NOMO-1 treated with dmso at 0.1 percent for 144 hours (cell line): Measurements from ENCODE around the gene ADH1C.
"Not testable (repeated sequence)": the region's sequence is repeated elsewhere in the genome, so short reads cannot be mapped to it uniquely, and the experiment has no call there.

Experiments used
- DNase-seq: peaks from one replicate; lab custom pipeline; 2025; ENCODE audit not compliant: unreplicated experiment; lab: John Stamatoyannopoulos, UW

ADH1C gene

GRCh38 chr4:99359480-99360204 lies 7.1 kb upstream of the ADH1C start:
- no peak for DNase-seq

DNA sequence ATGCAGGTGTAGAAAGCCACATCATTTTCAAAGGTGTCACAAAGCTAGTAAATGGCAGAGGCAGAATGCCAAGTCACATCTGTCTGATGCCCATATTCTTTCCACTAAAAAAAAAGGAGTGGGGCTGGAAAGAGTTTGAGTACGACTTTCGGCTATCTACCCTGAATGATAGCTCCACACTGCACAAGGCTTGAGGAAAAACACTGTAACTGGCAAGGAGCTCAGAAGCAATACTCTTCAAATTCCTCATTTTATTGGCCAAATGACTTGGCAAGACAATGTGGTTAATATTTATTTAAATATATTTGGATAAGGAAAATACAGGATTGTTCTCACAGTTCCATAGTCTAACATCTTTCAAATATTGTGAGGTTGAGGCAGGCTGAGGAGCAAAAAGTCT lies 5.4 kb upstream of the ADH1C start:
- no peak for DNase-seq

DNA sequence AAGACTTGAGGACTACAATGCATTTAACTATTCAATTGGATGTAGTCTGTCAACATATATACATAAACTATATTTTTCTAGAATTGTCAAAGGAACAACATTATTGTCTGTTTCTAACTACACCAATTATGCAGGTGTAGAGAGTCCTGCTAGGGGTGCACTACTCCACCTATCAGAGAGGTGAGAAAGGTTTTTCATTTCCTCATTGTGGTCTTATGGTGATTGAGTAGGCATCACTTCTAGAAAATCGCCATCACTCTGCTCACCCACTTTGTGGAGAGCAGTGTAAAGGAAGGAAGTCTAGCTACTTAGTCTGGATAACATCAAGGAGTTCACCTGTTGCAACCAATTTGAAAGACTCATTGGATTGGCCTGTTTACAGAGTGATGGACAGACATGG lies 4.4 kb upstream of the ADH1C start:
- no peak for DNase-seq

GRCh38 chr4:99356149-99356548 lies 3.6 kb upstream of the ADH1C start:
- DNase-seq = not testable (repeated sequence)

GRCh38 chr4:99351487-99351886 lies 1.1 kb downstream of the ADH1C start:
- DNase-seq = no peak

GRCh38 chr4:99349338-99349737 lies 3.2 kb downstream of the ADH1C start:
- no peak for DNase-seq

- not testable (repeated sequence) for DNase-seq
These were observed 9.9 kb downstream of the ADH1C start for GRCh38 chr4:99342624-99343023.

- no peak for DNase-seq
These were observed 11.1 kb downstream of the ADH1C start for GRCh38 chr4:99341426-99341825.

GRCh38 chr4:99339172-99339571 lies 13.4 kb downstream of the ADH1C start:
- DNase-seq = no peak

- DNase-seq = no peak
These were observed 16.0 kb downstream of the ADH1C start for GRCh38 chr4:99336553-99336952.

DNA sequence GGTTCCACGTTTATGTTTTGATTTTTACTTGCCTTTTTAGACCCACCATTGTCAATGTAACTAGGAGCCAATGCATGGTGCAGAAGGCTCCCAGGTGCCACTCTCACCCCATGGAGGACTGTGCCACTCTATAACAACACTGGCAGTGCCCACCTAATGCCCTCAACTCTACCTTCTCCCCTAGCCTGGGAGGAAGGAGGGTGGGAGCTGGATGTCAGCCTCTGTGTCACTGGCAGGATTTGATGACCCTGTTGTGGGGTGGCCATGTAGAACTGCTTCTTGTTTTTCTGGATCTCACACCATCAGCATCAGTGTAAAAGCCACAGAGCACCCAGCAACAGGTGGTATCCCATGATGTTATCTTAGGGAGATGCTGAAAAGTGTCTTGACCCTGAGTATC lies 17.7 kb downstream of the ADH1C start:
- DNase-seq = no peak

DNA sequence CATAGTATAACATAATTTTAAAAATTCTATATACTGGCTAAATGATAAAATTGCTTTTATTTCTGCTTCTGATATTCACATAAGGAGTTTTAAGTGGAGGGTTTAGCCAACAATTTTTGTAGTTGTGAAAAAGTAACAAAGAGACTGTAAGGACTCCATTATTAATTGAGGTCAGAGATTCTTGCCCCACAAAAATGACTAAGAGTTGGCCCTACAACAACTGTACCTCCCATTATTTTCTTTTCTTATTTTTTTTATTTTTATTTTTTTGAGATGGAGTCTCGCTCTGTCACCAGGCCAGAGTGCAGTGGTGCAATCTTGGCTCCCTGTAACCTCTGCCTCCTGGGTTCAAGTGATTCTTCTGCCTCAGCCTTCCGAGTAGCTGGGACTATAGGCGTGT lies 21.9 kb downstream of the ADH1C start:
- no peak for DNase-seq

- DNase-seq = no peak
These were observed 22.7 kb downstream of the ADH1C start for GRCh38 chr4:99329876-99330275.

GRCh38 chr4:99324979-99325378 lies 27.6 kb downstream of the ADH1C start:
- no peak for DNase-seq

DNA sequence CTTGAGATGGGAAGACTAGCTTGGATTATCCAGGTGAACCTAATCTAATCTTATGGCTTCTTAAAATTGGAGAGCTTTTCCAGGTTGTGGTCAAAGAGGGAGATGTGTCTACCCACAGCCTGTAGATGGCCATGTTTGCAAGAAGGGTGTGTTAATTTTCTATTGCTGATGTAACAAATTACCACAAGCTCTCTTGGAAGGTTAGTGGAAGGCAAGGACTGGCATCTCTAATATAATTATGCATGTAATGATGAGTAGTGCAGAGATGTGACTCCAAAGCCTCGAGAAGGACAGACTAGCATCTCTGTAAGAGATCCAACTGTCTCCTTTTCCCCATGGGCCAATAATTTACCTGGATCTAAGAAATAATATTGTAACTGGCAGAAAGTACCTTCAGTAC lies 28.2 kb downstream of the ADH1C start:
- DNase-seq = no peak

GRCh38 chr4:99323756-99324155 lies 28.8 kb downstream of the ADH1C start:
- no peak for DNase-seq

- DNase-seq = no peak
These were observed 31.0 kb downstream of the ADH1C start, which contains the start of gene ADH1B for GRCh38 chr4:99321241-99322191. Gene ADH1B, minus strand, starts transcription at chr4:99321401. Its CDS starts 70 bp downstream, at chr4:99321331.

- not testable (repeated sequence) for DNase-seq
These were observed 34.7 kb downstream of the ADH1C start for GRCh38 chr4:99317811-99318210.

GRCh38 chr4:99317354-99317753 lies 35.2 kb downstream of the ADH1C start:
- DNase-seq = no peak

GRCh38 chr4:99315839-99316238 lies 36.7 kb downstream of the ADH1C start:
- no peak for DNase-seq

GRCh38 chr4:99314211-99314610 lies 38.3 kb downstream of the ADH1C start:
- DNase-seq = no peak

DNA sequence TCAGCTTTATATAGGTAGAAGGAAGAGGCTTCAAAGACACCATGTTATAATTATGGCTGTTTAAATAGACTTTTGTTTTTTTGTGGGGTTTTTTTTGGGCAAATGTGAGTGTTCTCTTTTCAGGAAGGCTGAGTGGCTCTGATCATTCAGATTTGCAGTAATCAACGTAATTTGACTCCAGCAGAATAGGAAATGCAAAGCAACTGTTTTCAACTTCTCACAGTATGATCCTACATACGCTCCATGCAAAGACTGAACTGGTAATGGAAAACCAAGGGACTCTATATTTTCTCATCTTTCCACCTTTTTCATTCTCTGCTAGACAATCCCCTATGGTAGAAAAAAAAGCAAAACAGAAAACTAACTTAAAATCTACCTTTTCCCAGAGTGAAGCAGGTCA lies 42.2 kb downstream of the ADH1C start:
- no peak for DNase-seq
